H54 (cell line): ENCODE data around the gene IFNL4.
"Not testable (repeated sequence)": the region's sequence is repeated elsewhere in the genome, so short reads cannot be mapped to it uniquely, and the experiment has no call there.

Experiments
- DNase-seq: peaks from one replicate; pipeline ENCODE4 v3.0.0; 2011; ENCODE audit warnings: low spot score, mixed read lengths; ENCODE audit not compliant: insufficient read length
- FAIRE-seq: peaks from 3 replicates; lab custom pipeline; 2011; peaks lifted over from hg19 to GRCh38; lab: Jason Lieb, UNC
- POLR2A ChIP-seq: IDR thresholded peaks from 2 replicates; pipeline ENCODE4 v1.6.1; 2011; ENCODE audit warnings: low read depth, mild to moderate bottlenecking, low read length

IFNL4 gene

GRCh38 chr19:39246951-39247669, 1.5 kb downstream of the IFNL4 start:
- FAIRE-seq (no peak), DNase-seq (no peak)
- no peak for TF ChIP-seq POLR2A

GRCh38 chr19:39245166-39245565, 3.5 kb downstream of the IFNL4 start:
- DNase-seq, result not testable (repeated sequence)
- FAIRE-seq, result peak; percentile 36

- not testable (repeated sequence) for FAIRE-seq, DNase-seq
Measured at GRCh38 chr19:39244410-39245100, 4.1 kb downstream of the IFNL4 start, which contains the start of gene IFNL3. Gene IFNL3 (minus strand): TSS chr19:39245006. CDS start chr19:39244967, 39 bp downstream.

GRCh38 chr19:39243741-39244140, 4.9 kb downstream of the IFNL4 start:
- FAIRE-seq, result not testable (repeated sequence)

GRCh38 chr19:39240421-39240820, 8.2 kb downstream of the IFNL4 start:
- FAIRE-seq (no peak), DNase-seq (no peak)
- no peak for TF ChIP-seq POLR2A

More at GRCh38 chr19:39243741-39244140, 4.9 kb downstream of the IFNL4 start:
- DNase-seq, result not testable (repeated sequence)

GRCh38 chr19:39238944-39239343, 9.7 kb downstream of the IFNL4 start:
- DNase-seq (no peak), FAIRE-seq (no peak)
- TF ChIP-seq POLR2A, result no peak

- FAIRE-seq (no peak), DNase-seq (no peak)
- no peak for TF ChIP-seq POLR2A
Measured at GRCh38 chr19:39238209-39238608, 10.4 kb downstream of the IFNL4 start.

- TF ChIP-seq POLR2A, result no peak
- FAIRE-seq (no peak), DNase-seq (peak; percentile 49)
Measured at GRCh38 chr19:39237200-39238184, 11.2 kb downstream of the IFNL4 start.

- TF ChIP-seq POLR2A, result no peak
- DNase-seq, result no peak
- no peak for FAIRE-seq
Measured at GRCh38 chr19:39236527-39236926, 12.1 kb downstream of the IFNL4 start.

GRCh38 chr19:39232708-39233107, 15.9 kb downstream of the IFNL4 start:
- DNase-seq (no peak), FAIRE-seq (no peak)
- no peak for TF ChIP-seq POLR2A

GRCh38 chr19:39230096-39230764, 18.4 kb downstream of the IFNL4 start:
- FAIRE-seq (no peak), DNase-seq (no peak)

GRCh38 chr19:39224910-39225309, 23.7 kb downstream of the IFNL4 start:
- FAIRE-seq (no peak), DNase-seq (no peak)
- no peak for TF ChIP-seq POLR2A

More at GRCh38 chr19:39230096-39230764, 18.4 kb downstream of the IFNL4 start:
- no peak for TF ChIP-seq POLR2A

- TF ChIP-seq POLR2A, result no peak
- DNase-seq (peak; percentile 65), FAIRE-seq (no peak)
Measured at GRCh38 chr19:39223703-39224279, 24.9 kb downstream of the IFNL4 start.

GRCh38 chr19:39219108-39219507, 29.5 kb downstream of the IFNL4 start:
- DNase-seq, FAIRE-seq: not testable (repeated sequence)
